Ishikawa (cell line): ENCODE measurements around the gene ACADS.

Experiments
- CEBPB ChIP-seq: IDR thresholded peaks from 2 replicates; pipeline ENCODE4 v1.6.1; 2012
- CREB1 ChIP-seq: IDR thresholded peaks from 2 replicates; pipeline ENCODE4 v1.6.1; 2012; ENCODE audit warnings: low read depth
- EGR1 ChIP-seq: IDR thresholded peaks from 2 replicates; pipeline ENCODE4 v1.6.1; 2012
- EP300 ChIP-seq: IDR thresholded peaks from 2 replicates; pipeline ENCODE4 v1.6.1; 2012; ENCODE audit warnings: borderline replicate concordance
- FOXM1 ChIP-seq: IDR thresholded peaks from 2 replicates; pipeline ENCODE4 v1.6.1; 2012; ENCODE audit warnings: low read depth, borderline replicate concordance
- MAX ChIP-seq: IDR thresholded peaks from 2 replicates; pipeline ENCODE4 v1.6.1; 2012
- NFIC ChIP-seq: IDR thresholded peaks from 2 replicates; pipeline ENCODE4 v1.6.1; 2012
- RAD21 ChIP-seq: IDR thresholded peaks from 2 replicates; pipeline ENCODE4 v1.6.1; 2012; ENCODE audit warnings: low read depth
- REST ChIP-seq: IDR thresholded peaks from 2 replicates; pipeline ENCODE4 v1.6.1; 2012; ENCODE audit warnings: low read depth, mild to moderate bottlenecking
- TAF1 ChIP-seq: IDR thresholded peaks from 2 replicates; pipeline ENCODE4 v1.6.1; 2012; ENCODE audit warnings: low read depth, mild to moderate bottlenecking
- TCF12 ChIP-seq: IDR thresholded peaks from 2 replicates; pipeline ENCODE4 v1.6.1; 2012; ENCODE audit warnings: low read depth
- TEAD4 ChIP-seq: IDR thresholded peaks from 2 replicates; pipeline ENCODE4 v1.6.1; 2012
- USF1 ChIP-seq: IDR thresholded peaks from 2 replicates; pipeline ENCODE4 v1.6.1; 2012
- YY1 ChIP-seq: IDR thresholded peaks from 2 replicates; pipeline ENCODE4 v1.6.1; 2012; ENCODE audit warnings: low read depth
- ZBTB7A ChIP-seq: IDR thresholded peaks from 2 replicates; pipeline ENCODE4 v1.6.1; 2012; ENCODE audit warnings: low read depth

ACADS gene

GRCh38 chr12:120689397-120690082, 36.1 kb upstream of the ACADS start:
- TF ChIP-seq ZBTB7A (no peak), CREB1 (no peak)

- TF ChIP-seq FOXM1: no peak
- no peak for TF ChIP-seq MAX
- no peak for TF ChIP-seq YY1
- no peak for TF ChIP-seq NFIC
- no peak for TF ChIP-seq EGR1
- no peak for TF ChIP-seq TEAD4
- TF ChIP-seq TAF1: no peak
- no peak for TF ChIP-seq CEBPB
- no peak for TF ChIP-seq USF1
- TF ChIP-seq TCF12: no peak
These were observed 35.6 kb upstream of the ACADS start for GRCh38 chr12:120690083-120690450.

- TF ChIP-seq CEBPB: no peak
- TF ChIP-seq MAX: no peak
- TF ChIP-seq TEAD4: no peak
These were observed 34.6 kb upstream of the ACADS start for GRCh38 chr12:120690978-120691377.

DNA sequence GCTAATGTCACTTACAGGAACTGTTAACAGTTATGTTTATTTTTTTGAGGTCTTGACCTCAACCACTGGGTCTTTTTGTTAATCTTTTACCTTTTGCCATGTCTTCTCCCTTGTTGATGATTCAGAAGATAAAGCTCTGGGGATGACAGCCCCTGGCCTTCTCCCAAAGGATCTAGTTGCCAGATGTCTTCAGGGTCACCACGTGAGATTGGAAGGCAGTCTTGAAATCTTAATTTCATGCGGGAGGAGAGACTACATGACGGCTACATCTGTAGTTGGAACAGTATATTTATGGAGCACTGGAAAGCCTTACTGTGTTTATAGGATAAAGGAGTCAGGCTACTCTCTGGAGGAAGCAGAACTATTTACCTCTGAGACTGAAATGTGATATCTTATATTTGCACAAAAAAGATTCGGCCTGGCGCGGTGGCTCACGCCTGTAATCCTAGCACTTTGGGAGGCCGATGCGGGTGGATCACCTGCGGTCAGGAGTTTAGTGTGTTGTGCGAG, 33.0 kb upstream of the ACADS start:
- TF ChIP-seq RAD21 (no peak), NFIC (no peak), CEBPB (no peak), TEAD4 (no peak), EP300 (no peak), USF1 (no peak), TAF1 (no peak)

DNA sequence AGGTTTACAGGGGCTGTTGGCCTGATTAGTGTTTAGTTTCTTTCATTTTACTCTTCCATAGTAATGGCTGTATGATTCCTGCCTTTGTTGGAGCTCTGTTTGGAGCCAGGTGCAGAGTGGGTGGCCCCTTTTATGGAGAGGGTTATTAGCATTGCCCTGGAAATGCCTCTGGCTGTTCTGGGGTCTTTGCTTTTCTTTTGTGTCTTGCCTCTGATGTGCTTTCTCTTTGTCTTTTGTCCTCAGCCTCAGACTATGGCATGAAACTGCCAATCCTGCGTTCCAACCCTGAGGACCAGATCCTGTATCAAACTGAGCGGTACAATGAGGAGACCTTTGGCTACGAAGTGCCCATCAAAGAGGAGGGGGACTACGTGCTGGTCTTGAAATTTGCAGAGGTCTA, 31.8 kb upstream of the ACADS start:
- TF ChIP-seq YY1 (no peak), ZBTB7A (no peak), FOXM1 (no peak), EGR1 (no peak), TEAD4 (no peak), RAD21 (no peak), TCF12 (no peak), TAF1 (no peak), CREB1 (no peak), CEBPB (no peak), USF1 (no peak)

DNA sequence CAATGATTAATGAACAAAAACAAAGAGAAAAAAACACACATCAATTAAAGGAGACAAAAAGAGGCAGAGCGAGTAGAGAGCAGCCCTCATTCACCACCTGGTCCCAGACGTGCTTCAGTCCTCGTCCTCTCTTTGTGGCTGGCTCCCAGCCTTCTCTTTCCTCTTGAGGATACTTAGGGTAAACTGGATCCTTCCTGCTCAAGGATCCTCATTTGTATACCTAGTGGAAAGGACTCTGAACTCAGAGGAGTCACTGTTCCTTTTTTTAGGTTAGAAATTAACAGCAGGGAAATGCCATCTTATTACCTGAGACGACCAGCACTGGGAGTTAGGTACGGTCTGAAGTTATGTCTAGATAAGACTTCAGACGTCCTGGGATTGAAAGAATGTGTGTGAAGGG, 29.0 kb upstream of the ACADS start:
- no peak for TF ChIP-seq YY1
- no peak for TF ChIP-seq CREB1
- no peak for TF ChIP-seq MAX
- no peak for TF ChIP-seq NFIC
- no peak for TF ChIP-seq REST
- no peak for TF ChIP-seq FOXM1
- no peak for TF ChIP-seq TEAD4
- no peak for TF ChIP-seq USF1
- TF ChIP-seq EGR1: no peak
- TF ChIP-seq RAD21: no peak
- TF ChIP-seq EP300: no peak
- no peak for TF ChIP-seq CEBPB
- no peak for TF ChIP-seq ZBTB7A
- no peak for TF ChIP-seq TCF12

DNA sequence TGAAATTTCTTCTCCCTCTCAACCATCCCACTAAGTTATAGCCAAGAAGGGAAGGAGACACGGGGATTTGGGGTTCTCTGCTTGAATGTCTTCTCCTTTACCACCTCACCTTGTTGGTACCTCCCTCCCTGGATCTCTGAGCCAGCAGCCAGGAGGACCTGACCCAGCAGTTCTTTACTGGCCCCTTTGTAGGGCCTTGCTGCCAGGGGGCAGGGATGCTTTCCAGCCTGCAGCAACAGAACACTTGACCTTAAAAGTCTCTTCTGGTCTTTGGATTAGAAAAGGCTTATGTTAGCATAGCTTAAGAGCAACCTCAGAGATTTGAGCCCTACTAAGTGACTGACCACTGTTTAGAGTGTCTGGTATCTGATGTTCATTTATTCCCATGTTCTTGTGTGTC, 28.3 kb upstream of the ACADS start:
- TF ChIP-seq RAD21 (no peak), TAF1 (no peak), FOXM1 (no peak), TCF12 (no peak), YY1 (no peak), ZBTB7A (no peak), MAX (no peak), TEAD4 (no peak), NFIC (no peak), EP300 (no peak), EGR1 (no peak), REST (no peak), CEBPB (no peak), CREB1 (no peak), USF1 (no peak)
